ENCODE measurements around the gene SLC1A7. TPM values are rescaled to one million over a fixed set of nuclear protein-coding genes. Genes with fewer than 3 reads are reported as not detected.

Gene SLC1A7
- total RNA-seq, 6 experiments from 2014 or later: 0.31 to 1.3 (median 0.61) TPM

GRCh38 chr1:53127546-53127945 is 14.9 kb downstream of the SLC1A7 start:
- intact Hi-C loops (cut with DNase I): no loop called here

GRCh38 chr1:53126495-53126894 is 15.9 kb downstream of the SLC1A7 start:
- no peak overlapping the region for H3K4me3 ChIP-seq
- peak in 1 of 3 donors; percentile 15 for DNase-seq
- intact Hi-C loops (cut with DNase I): no loop called here
- ATAC-seq: no peak
- no peak overlapping the region for H3K27ac ChIP-seq
- TF ChIP-seq CTCF (IDR thresholded peaks at IDR 0.05): no peak
- whole genome bisulfite sequencing (ENCODE audit: insufficient coverage, low coverage, low lambda C conversion rate, missing lambda C conversion rate): 100% methylated on average over 1 of the region's 1 CpG
- no peaks in the 10 kb centered on the region for H3K4me1 ChIP-seq
- H3K27me3 ChIP-seq: no peaks in the 10 kb centered on the region
- H3K36me3 ChIP-seq: no peaks in the 10 kb centered on the region
- no peaks in the 10 kb centered on the region for H3K9me3 ChIP-seq

More at GRCh38 chr1:53127546-53127945, 14.9 kb downstream of the SLC1A7 start:
- Histone ChIP-seq H3K27ac (no peak overlapping the region), H3K9me3 (no peaks in the 10 kb centered on the region), H3K4me3 (no peak overlapping the region), H3K27me3 (no peaks in the 10 kb centered on the region), H3K36me3 (no peaks in the 10 kb centered on the region), H3K4me1 (no peaks in the 10 kb centered on the region)
- no peak for TF ChIP-seq POLR2A (IDR thresholded peaks at IDR 0.05)
- no peak for TF ChIP-seq CTCF (IDR thresholded peaks at IDR 0.05)
- WGBS (ENCODE audit: insufficient coverage, low coverage, low lambda C conversion rate, missing lambda C conversion rate): 50% methylated on average over 1 of the region's 5 CpGs
- DNase-seq (peak in 2 of 3 donors; percentile 4 to 24), ATAC-seq (no peak)

- no peaks in the 10 kb centered on the region for H3K9me3 ChIP-seq
- no peaks in the 10 kb centered on the region for H3K27me3 ChIP-seq
- ATAC-seq (no peak), DNase-seq (peak in 2 of 3 donors; percentile 7 to 23)
- intact Hi-C loops (cut with DNase I): no loop called here
- no peaks in the 10 kb centered on the region for H3K4me1 ChIP-seq
- no peak overlapping the region for H3K4me3 ChIP-seq
- no peaks in the 10 kb centered on the region for H3K36me3 ChIP-seq
- WGBS (ENCODE audit: insufficient coverage, low coverage, low lambda C conversion rate, missing lambda C conversion rate): no CpG with 5 or more reads among the region's 10 CpGs
- H3K27ac ChIP-seq: no peak overlapping the region
- TF ChIP-seq CTCF (IDR thresholded peaks at IDR 0.05): no peak
- no peak for TF ChIP-seq POLR2A (IDR thresholded peaks at IDR 0.05)
Observed at GRCh38 chr1:53125623-53126360, 16.6 kb downstream of the SLC1A7 start.

GRCh38 chr1:53125122-53125521 is 17.3 kb downstream of the SLC1A7 start:
- H3K27me3 ChIP-seq: no peaks in the 10 kb centered on the region
- intact Hi-C loops (cut with DNase I): no loop called here
- H3K9me3 ChIP-seq: no peaks in the 10 kb centered on the region
- ATAC-seq: no peak
- DNase-seq: peak in 1 of 3 donors; percentile 7
- no peak overlapping the region for H3K4me3 ChIP-seq
- no peaks in the 10 kb centered on the region for H3K4me1 ChIP-seq
- TF ChIP-seq POLR2A (IDR thresholded peaks at IDR 0.05) (no peak), CTCF (IDR thresholded peaks at IDR 0.05) (no peak)
- H3K27ac ChIP-seq: no peak overlapping the region
- H3K36me3 ChIP-seq: no peaks in the 10 kb centered on the region
- 82% methylated on average over 6 of the region's 6 CpGs for WGBS (ENCODE audit: insufficient coverage, low coverage, low lambda C conversion rate, missing lambda C conversion rate)
